IPS-15b (cell line): Measurements from ENCODE around the gene BLCAP.

Experiments used
- H3K27me3 ChIP-seq: one replicate; pipeline ENCODE4 v1.6.1; 2013; ENCODE audit warnings: low read length; ENCODE audit not compliant: control insufficient read depth, insufficient read depth
- H3K36me3 ChIP-seq: one replicate; pipeline ENCODE4 v1.6.1; 2013; ENCODE audit warnings: low read length; ENCODE audit not compliant: control insufficient read depth, insufficient read depth
- H3K4me1 ChIP-seq: one replicate; pipeline ENCODE4 v1.6.1; 2013; ENCODE audit warnings: mild to moderate bottlenecking, low read length; ENCODE audit not compliant: control insufficient read depth, insufficient read depth
- H3K4me3 ChIP-seq: one replicate; pipeline ENCODE4 v1.5.1; 2013; ENCODE audit warnings: low read depth, low read length
- H3K9ac ChIP-seq: one replicate; pipeline ENCODE4 v1.6.1; 2013; ENCODE audit warnings: low read depth, mild to moderate bottlenecking, low read length
- H3K9me3 ChIP-seq: one replicate; pipeline ENCODE4 v1.6.1; 2013; ENCODE audit warnings: mild to moderate bottlenecking, low read length; ENCODE audit not compliant: control insufficient read depth, insufficient read depth

BLCAP gene

DNA sequence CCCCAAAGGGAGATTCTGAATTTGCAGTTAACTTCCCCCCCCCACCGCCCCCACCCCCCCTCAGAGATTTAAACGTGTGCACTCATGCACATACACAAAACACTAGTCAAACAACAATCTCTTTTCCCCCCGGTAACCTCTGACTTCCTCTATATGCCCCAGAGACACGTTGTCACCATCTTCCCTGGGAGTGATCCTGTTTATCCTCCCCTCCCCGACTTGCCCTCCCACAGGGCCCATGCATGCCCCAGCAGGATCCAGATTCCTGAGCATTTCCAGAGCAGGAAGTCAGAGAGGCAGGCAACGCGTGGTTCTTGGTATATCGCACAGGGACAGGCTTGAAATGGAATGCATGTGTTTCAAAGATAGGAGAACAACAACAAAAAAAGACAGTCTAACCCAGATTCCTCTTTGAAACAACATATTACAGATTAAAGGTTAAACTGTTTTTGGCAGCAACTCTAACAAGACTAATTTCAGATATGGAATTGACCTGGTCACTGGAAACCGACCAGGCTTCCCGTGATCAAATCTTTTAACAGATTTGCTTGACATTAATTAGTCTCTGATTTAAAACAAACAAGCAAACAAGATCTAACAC, 1.3 kb downstream of the BLCAP start:
- Histone ChIP-seq H3K4me1 (peaks cover 19% of the 10 kb centered on the region), H3K36me3 (peaks cover 2% of the 10 kb centered on the region)

DNA sequence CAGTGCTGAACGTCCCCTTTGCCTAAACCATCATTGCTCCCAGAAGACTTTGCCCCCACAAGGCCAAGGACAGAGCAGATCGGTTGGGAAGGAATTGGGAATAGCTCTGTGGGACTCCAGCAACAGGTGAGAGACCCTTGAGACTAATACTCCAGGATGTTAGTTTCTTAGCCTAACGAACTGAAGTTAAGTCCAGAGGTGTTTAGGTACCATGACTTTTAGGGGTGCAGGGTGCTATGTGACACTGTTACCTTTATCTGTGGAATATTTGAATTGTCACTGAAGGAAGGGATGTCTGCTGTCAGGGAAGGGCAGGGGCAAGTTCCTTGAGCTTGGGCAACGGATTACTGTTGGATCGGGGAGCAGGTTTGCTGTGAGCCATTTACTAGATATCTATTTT, 1.9 kb downstream of the BLCAP start:
- H3K4me3 ChIP-seq = peak overlapping the region; percentile 15
- H3K9ac ChIP-seq = no peak overlapping the region
- H3K9me3 ChIP-seq = no peaks in the 10 kb centered on the region

More for the DNA sequence above, 1.3 kb downstream of the BLCAP start:
- H3K9ac ChIP-seq = peak overlapping the region; percentile 70
- H3K27me3 ChIP-seq = peaks cover 15% of the 10 kb centered on the region
- H3K9me3 ChIP-seq = no peaks in the 10 kb centered on the region
- H3K4me3 ChIP-seq = peak overlapping the region; percentile 91

DNA sequence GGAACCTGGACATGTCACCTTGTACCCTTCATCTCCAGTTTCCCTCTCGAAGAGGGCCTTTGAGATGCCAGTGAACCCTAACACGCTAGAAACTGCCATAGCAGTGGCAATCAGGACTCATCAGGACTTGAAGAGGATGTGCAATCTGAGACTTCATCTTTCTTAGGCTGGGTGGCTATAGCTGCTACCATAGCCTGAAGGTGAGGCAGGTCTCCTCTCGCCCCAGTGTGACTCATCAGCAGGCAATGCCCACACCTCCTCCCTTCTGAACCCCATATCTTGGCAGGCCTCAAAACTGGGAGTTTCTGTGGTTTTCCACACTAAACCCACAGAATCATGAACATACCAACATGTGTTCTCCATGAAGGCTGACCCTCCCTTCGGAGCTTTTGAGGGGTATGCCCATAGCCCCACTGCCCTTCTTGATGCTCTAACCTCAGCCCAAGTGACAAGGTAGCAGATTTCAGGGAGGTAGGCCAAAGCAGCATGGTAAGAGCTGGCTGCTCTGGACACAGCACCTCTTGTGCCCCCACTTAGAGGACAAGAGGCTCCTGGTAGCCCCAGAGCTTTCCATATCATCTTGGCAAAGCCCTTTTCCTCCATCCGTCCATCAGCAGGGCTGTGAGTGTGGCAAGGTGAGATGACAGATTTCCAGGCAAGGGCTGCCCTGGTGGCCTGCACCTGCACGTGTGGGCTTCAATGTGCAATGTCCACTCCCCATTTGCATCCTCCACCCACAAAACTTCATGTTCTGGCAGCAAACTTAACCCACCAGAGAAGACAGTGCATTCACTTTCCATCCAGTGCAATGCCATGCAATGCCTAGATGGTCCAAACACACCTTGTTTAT, 2.6 kb downstream of the BLCAP start:
- Histone ChIP-seq H3K36me3 (peaks cover 2% of the 10 kb centered on the region), H3K27me3 (peaks cover 19% of the 10 kb centered on the region), H3K4me3 (no peak overlapping the region), H3K4me1 (peaks cover 23% of the 10 kb centered on the region), H3K9me3 (no peaks in the 10 kb centered on the region), H3K9ac (no peak overlapping the region)

More for the DNA sequence above, 1.9 kb downstream of the BLCAP start:
- Histone ChIP-seq H3K27me3 (peaks cover 15% of the 10 kb centered on the region), H3K4me1 (peaks cover 19% of the 10 kb centered on the region), H3K36me3 (peaks cover 2% of the 10 kb centered on the region)

DNA sequence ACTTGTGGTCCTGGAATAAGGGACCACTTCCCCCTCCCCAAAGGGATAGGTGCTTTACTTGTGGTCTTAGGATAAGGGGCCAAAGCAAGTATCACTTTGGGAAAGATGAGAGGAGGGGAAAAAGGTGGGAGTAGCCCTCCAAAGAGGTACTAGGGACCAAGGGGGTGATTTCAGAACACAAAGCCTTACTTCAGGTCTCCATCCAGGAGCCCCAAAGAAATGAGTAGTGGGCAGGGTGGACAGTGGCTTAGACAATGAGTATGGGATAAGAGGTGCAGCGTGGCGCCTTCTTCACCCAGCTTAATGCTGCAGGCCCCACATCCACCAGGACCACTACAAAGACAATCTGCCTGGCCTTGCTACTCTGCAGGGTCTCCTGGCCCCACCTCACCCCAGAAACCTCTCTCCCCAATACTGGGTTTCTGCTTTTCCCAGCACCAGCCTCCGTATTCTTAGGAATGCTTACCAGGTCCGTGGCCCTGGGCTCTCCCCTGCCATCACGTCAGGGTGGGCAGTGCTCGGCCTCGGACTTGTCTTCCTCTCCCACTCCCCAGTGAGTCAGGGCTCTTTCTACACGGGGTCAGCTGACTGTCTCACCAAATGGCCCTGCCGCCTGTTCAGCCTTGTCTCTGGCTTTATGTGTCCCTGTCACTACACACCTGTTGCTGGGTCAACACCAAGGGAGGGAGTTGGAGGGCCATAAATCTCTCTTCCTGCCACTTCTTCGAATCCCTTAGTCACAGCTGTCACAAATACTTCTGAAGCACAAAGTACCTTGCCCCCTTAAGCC, 3.6 kb downstream of the BLCAP start:
- Histone ChIP-seq H3K4me3 (no peak overlapping the region), H3K27me3 (peaks cover 19% of the 10 kb centered on the region), H3K9me3 (no peaks in the 10 kb centered on the region), H3K4me1 (peaks cover 23% of the 10 kb centered on the region), H3K9ac (no peak overlapping the region), H3K36me3 (peaks cover 2% of the 10 kb centered on the region)

DNA sequence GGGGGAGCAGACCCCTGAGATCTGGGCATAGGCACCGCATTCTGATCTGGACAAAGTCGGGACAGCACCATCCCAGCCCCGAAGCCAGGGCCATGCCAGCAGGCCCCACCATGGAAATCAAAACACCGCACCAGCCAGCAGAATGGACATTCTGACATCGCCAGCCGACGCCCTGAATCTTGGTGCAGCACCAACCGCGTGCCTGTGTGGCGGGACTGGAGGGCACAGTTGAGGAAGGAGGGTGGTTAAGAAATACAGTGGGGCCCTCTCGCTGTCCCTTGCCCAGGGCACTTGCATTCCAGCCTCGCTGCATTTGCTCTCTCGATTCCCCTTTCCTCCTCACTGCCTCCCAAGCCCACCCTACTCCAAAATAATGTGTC, 4.7 kb downstream of the BLCAP start:
- Histone ChIP-seq H3K36me3 (peaks cover 7% of the 10 kb centered on the region), H3K4me3 (no peak overlapping the region), H3K9ac (no peak overlapping the region), H3K4me1 (peaks cover 26% of the 10 kb centered on the region), H3K9me3 (no peaks in the 10 kb centered on the region), H3K27me3 (peaks cover 19% of the 10 kb centered on the region)

DNA sequence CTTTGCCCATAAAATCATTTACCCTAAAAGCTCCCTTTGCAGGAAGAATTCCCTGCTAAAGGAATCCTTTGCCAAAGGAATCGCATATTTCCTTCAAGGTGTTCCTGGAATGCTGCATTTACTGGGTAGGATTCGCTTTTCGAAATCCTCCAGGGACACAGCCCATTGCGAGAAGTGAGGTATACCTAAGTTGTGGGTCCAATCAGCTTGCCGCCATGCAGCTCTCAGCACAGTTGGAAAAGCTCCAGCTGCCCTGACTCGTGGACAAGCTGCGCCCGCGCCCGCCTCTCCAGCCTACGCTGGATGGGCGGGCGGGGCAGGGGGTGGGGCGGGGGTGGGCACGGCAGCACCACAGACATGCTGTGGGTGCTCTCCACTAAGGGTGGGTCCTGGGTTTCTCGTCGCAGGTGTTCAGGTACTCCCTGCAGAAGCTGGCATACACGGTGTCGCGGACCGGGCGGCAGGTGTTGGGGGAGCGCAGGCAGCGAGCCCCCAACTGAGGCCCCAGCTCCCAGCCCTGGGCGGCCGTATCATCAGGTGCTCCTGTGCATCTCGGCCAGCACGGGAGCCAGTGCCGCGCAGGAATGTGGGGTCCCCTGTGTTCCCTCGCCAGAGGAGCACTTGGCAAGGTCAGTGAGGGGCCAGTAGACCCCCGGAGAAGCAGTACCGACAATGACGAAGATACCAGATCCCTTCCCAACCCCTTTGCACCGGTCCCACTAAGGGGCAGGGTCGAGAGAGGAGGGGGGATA, 5.2 kb downstream of the BLCAP start:
- Histone ChIP-seq H3K9me3 (no peaks in the 10 kb centered on the region), H3K36me3 (peaks cover 8% of the 10 kb centered on the region), H3K4me3 (peak overlapping the region; percentile 19), H3K4me1 (peaks cover 30% of the 10 kb centered on the region), H3K9ac (no peak overlapping the region), H3K27me3 (peaks cover 19% of the 10 kb centered on the region)

DNA sequence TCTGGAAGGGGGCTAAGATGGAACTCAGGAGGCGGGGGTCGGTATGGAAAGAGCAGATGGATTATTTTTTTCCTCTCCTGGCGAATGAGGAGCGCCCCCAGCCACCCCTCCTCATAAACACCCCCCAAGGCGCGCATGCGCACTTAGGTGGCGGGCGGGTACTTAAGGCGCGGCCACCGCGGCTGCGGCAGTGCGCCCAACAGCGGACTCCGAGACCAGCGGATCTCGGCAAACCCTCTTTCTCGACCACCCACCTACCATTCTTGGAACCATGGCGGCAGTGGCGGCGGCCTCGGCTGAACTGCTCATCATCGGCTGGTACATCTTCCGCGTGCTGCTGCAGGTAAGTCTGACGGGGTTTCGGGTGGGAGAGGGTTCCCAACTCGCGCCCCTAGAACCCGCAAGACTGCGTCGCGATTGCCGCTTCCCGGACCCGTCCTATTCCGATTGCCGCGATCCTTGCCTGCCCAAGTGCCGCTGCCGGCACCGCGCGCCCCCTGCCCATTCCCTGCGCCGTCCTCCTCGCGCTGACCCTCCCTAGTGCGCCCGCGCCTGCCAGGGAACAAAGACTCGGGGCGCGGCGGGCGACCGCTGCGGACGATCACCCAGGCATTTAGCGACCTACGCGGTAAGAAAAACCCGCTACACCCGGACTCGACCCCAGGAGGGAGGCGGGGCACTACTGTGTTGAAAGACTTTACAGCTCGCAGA, 6.5 kb downstream of the BLCAP start, which contains the start of gene NNAT:
NNAT (plus strand) TSS at position 190 of the 711 bp plus-strand sequence; CDS start at position 272, 82 bp downstream.
- H3K4me1 ChIP-seq = peaks cover 37% of the 10 kb centered on the region
- H3K36me3 ChIP-seq = peaks cover 9% of the 10 kb centered on the region
- no peak within 1 kb of the TSS for H3K9ac ChIP-seq
- H3K27me3 ChIP-seq = peaks cover 19% of the 10 kb centered on the region
- no peaks in the 10 kb centered on the region for H3K9me3 ChIP-seq
- H3K4me3 ChIP-seq = peak within 1 kb of the TSS; percentile 58

DNA sequence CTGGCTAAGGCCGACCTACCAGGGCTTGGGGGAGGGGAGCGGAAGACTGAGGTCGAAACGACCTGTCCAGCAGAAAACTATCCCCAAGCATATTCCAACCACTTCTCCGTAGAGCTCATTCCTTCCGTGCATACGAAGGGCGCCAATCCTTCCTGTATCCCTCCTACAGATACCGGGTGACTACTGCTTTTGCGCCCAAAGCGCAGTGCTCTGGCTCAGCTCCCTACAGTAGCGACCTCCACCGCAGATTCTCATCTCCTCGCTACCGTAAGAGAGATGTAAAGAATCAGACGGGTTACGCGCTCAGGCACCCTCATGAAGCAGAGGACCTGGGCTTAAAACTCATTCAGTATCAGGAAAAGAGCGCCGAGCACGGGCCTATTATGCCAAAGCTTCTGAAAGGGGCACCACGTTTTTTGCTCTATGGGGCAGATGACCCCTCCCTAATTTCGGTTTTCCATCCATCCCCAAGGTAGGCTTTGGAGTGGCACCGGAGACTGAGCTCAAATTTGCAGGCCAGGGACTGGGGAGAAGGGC, 7.2 kb downstream of the BLCAP start:
- peaks cover 9% of the 10 kb centered on the region for H3K36me3 ChIP-seq
- H3K27me3 ChIP-seq = peaks cover 19% of the 10 kb centered on the region
- H3K4me1 ChIP-seq = peaks cover 32% of the 10 kb centered on the region
- no peak overlapping the region for H3K9ac ChIP-seq
- no peaks in the 10 kb centered on the region for H3K9me3 ChIP-seq
- H3K4me3 ChIP-seq = peak overlapping the region; percentile 58

DNA sequence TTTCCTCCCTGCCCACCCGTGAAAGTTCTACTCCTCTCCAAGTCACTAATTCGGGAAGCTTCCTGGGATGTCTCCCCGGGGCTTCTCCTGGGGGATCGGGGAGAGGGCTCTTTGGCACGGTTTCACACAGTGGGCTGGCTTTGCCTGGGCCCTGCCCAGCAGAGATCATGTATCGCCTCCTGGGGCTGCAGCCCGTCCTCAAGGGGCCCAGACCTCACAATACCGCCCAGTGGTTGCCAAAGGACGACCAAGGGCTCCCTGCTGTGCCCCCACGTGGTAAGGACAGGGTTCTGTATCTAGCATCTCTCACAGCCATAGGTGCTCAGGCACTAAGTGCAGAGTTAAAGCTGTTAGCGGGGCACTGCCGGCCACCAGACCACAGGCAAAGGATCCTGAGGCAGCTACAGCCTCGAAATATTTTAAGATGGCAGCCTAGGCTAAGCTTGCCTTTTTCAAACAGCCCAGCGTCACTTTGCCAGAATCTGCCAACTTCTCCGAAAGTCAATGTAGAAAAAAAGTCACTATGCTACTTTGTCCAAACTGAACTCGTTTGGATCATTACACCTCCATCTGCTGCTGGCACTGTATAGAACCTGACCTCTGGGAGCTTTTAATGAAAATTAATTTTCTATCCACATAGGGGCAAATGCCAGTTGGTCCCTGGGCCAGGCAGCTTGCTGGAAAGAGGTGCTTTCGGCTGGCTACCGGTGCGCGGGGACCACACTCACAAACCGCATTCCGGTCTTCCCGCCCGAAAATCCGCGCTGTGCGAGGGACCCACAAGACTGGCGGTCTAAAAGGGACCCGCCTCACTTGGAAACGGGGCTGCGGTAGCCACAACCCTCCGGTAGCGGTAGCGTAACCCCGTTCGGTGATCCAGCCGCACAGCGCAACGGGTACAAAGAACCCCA, 7.9 kb downstream of the BLCAP start:
- peaks cover 10% of the 10 kb centered on the region for H3K36me3 ChIP-seq
- peaks cover 19% of the 10 kb centered on the region for H3K27me3 ChIP-seq
- peaks cover 26% of the 10 kb centered on the region for H3K4me1 ChIP-seq
- no peaks in the 10 kb centered on the region for H3K9me3 ChIP-seq
- no peak overlapping the region for H3K9ac ChIP-seq
- H3K4me3 ChIP-seq = peak overlapping the region; percentile 58
